HepG2 (cell line): ENCODE data around the gene TMEM86B. TPM values are rescaled to one million over a fixed set of nuclear protein-coding genes. Genes with fewer than 3 reads are reported as not detected.
A peak's percentile ranks its signal among the peaks of the same experiment; 100 is the strongest.

Source experiments
- ATAC-seq: fragments of 200-7000 bp; cut with Tn5 transposase; 3 replicates; pipeline ENCODE4 v1.9.1; 2020; ENCODE audit warnings: mild to moderate bottlenecking, moderate library complexity
- BruUV-seq: library from RNA; stranded (reverse); fragments of 400-500 nt; replicated peaks from 2 replicates; lab custom pipeline; 2021; lab: Mats Ljungman, UMichigan
- CTCF ChIA-PET: fragments of 300-600 bp; formaldehyde crosslinking; extraction: SDS; loops from one replicate; lab custom pipeline; 2021; ENCODE audit warnings: low total read pairs, inconsistent platforms, low intra/inter-chr PET ratio; lab: Yijun Ruan, JAX
- POLR2A ChIA-PET: fragments of 350-600 bp; sonication (Branson Sonifier 250); formaldehyde crosslinking; loops from one replicate; lab custom pipeline; 2020; ENCODE audit warnings: antibody characterized with exemption, inconsistent platforms; lab: Yijun Ruan, JAX
- DNase-seq: peaks from one replicate; pipeline ENCODE4 v3.0.0-alpha.2; 2015; ENCODE audit warnings: low spot score
- FAIRE-seq: peaks from 3 replicates; lab custom pipeline; 2011; peaks lifted over from hg19 to GRCh38; lab: Jason Lieb, UNC
- H2AFZ ChIP-seq: one replicate; pipeline ENCODE4 v1.6.1; 2011; ENCODE audit warnings: low read length, inconsistent platforms
- H3K27ac ChIP-seq: fragments of 300-600 bp; 3 replicates; pipeline ENCODE4 v1.8.0; 2011; ENCODE audit warnings: mixed run types, mild to moderate bottlenecking, mixed read lengths, low read length, inconsistent platforms; ENCODE audit not compliant: insufficient read depth; ENCODE audit errors: extremely low read length
- H3K27me3 ChIP-seq, 2 experiments: fragments of 200-600 bp in 1 of 2; 2 replicates in 1 of 2; 3 replicates in 1 of 2; pipeline versions ENCODE4 v1.6.0 to v1.8.0; 2011; ENCODE audit warnings: low read length in 2 of 2, mild to moderate bottlenecking in 2 of 2, moderate library complexity in 2 of 2, inconsistent platforms in 1 of 2; ENCODE audit not compliant: insufficient read depth in 2 of 2, control insufficient read depth in 1 of 2
- H3K36me3 ChIP-seq, 2 experiments: fragments of 200-600 bp in 1 of 2; replicated peaks in 1 of 2; 2 replicates in 1 of 2; 3 replicates in 1 of 2; pipeline versions ENCODE4 v1.5.1 to v1.8.0; 2011; ENCODE audit warnings: low read length in 2 of 2, inconsistent platforms in 1 of 2; ENCODE audit not compliant: insufficient read depth in 2 of 2, control insufficient read depth in 1 of 2
- H3K4me1 ChIP-seq: 2 replicates; pipeline ENCODE4 v1.5.1; 2012; ENCODE audit warnings: low read length, inconsistent platforms; ENCODE audit not compliant: insufficient read depth
- H3K4me2 ChIP-seq: 2 replicates; pipeline ENCODE4 v1.6.0; 2011; ENCODE audit warnings: low read depth, low read length, inconsistent platforms
- H3K4me3 ChIP-seq, 3 experiments: fragments of 200-600 bp in 1 of 3; sonication (generic), shearing (Covaris generic) in 1 of 3; replicated peaks in 1 of 3; 2 replicates each; pipeline ENCODE4 v1.5.1; 2011 to 2016; ENCODE audit warnings: low read length in 3 of 3, inconsistent platforms in 2 of 3, low read depth in 2 of 3, mild to moderate bottlenecking in 2 of 3, control low read depth in 1 of 3, mixed read lengths in 1 of 3; ENCODE audit not compliant: insufficient read depth in 1 of 3
- H3K79me2 ChIP-seq: one replicate; pipeline ENCODE4 v1.6.1; 2011; ENCODE audit warnings: low read length, inconsistent platforms; ENCODE audit not compliant: insufficient read depth
- H3K9ac ChIP-seq: 2 replicates; pipeline ENCODE4 v1.6.0; 2011; ENCODE audit warnings: mild to moderate bottlenecking, low read depth, low read length, inconsistent platforms; ENCODE audit not compliant: insufficient read depth
- H3K9me3 ChIP-seq: 2 replicates; pipeline ENCODE4 v1.5.1; 2012; ENCODE audit warnings: mild to moderate bottlenecking, low read length
- H4K20me1 ChIP-seq: 2 replicates; pipeline ENCODE4 v1.6.0; 2011; ENCODE audit warnings: inconsistent platforms, mild to moderate bottlenecking, low read length, moderate library complexity; ENCODE audit not compliant: insufficient read depth
- AGO2 ChIP-seq: fragments of 200-400 bp; formaldehyde crosslinking; optimal IDR thresholded peaks from 2 replicates; pipeline ENCODE3; 2017; ENCODE audit warnings: mild to moderate bottlenecking, low read depth, low read length, moderate library complexity
- AHDC1 ChIP-seq: sonication (generic); formaldehyde crosslinking; IDR thresholded peaks from 2 replicates; pipeline ENCODE4 v1.5.1; 2020; ENCODE audit warnings: mild to moderate bottlenecking, missing genetic modification reagents, borderline replicate concordance
- ATF5 ChIP-seq: sonication (generic); formaldehyde crosslinking; IDR thresholded peaks from 2 replicates; pipeline ENCODE4 v1.4.0; 2020; ENCODE audit warnings: mild to moderate bottlenecking, low read depth, missing genetic modification reagents
- FOXC1 ChIP-seq: sonication (generic); formaldehyde crosslinking; IDR thresholded peaks from 2 replicates; pipeline ENCODE4 v1.8.0; 2022; ENCODE audit warnings: mild to moderate bottlenecking, missing genetic modification reagents, borderline replicate concordance
- HNRNPUL1 ChIP-seq: fragments of 200-400 bp; formaldehyde crosslinking; IDR thresholded peaks from 2 replicates; pipeline ENCODE4 v1.6.1; 2017; ENCODE audit warnings: low read depth, mild to moderate bottlenecking, low read length, moderate library complexity
- IKZF1 ChIP-seq: fragments of 450-650 bp; IDR thresholded peaks from 2 replicates; pipeline ENCODE4 v1.7.1; 2016
- MED8 ChIP-seq: sonication (generic); formaldehyde crosslinking; IDR thresholded peaks from 2 replicates; pipeline ENCODE4 v1.8.1; 2023; ENCODE audit warnings: mild to moderate bottlenecking, missing genetic modification reagents; ENCODE audit not compliant: insufficient replicate concordance
- NR0B2 ChIP-seq: sonication (generic); formaldehyde crosslinking; IDR thresholded peaks from 2 replicates; pipeline ENCODE4 v1.4.0; 2020; ENCODE audit warnings: mild to moderate bottlenecking, missing genetic modification reagents
- SP4 ChIP-seq: sonication (generic); formaldehyde crosslinking; IDR thresholded peaks from 2 replicates; pipeline ENCODE4 v1.8.1; 2023; ENCODE audit warnings: mild to moderate bottlenecking, missing genetic modification reagents
- SRY ChIP-seq: sonication (generic); formaldehyde crosslinking; IDR thresholded peaks from 2 replicates; pipeline ENCODE4 v1.8.0; 2022; ENCODE audit warnings: mild to moderate bottlenecking, missing genetic modification reagents
- WIZ ChIP-seq: sonication (generic); formaldehyde crosslinking; IDR thresholded peaks from 2 replicates; pipeline ENCODE4 v1.5.1; 2020; ENCODE audit warnings: mild to moderate bottlenecking, missing genetic modification reagents
- ZBTB1 ChIP-seq: sonication (generic); formaldehyde crosslinking; IDR thresholded peaks from 2 replicates; pipeline ENCODE4 v1.4.0; 2020; ENCODE audit warnings: missing genetic modification reagents, borderline replicate concordance
- ZFP36 ChIP-seq: fragments of 150-350 bp; IDR thresholded peaks from 2 replicates; pipeline ENCODE4 v1.6.1; 2018; ENCODE audit warnings: borderline replicate concordance, low read length, low read depth; ENCODE audit not compliant: partially characterized antibody
- ZNF17 ChIP-seq: sonication (generic); formaldehyde crosslinking; IDR thresholded peaks from 2 replicates; pipeline ENCODE4 v1.5.0; 2020; ENCODE audit warnings: mild to moderate bottlenecking, missing genetic modification reagents
- ZNF644 ChIP-seq: IDR thresholded peaks from 2 replicates; pipeline ENCODE4 v1.6.1; 2016; ENCODE audit warnings: low read depth
- ZSCAN21 ChIP-seq: sonication (generic); formaldehyde crosslinking; IDR thresholded peaks from 2 replicates; pipeline ENCODE4 v1.8.0; 2022; ENCODE audit warnings: mild to moderate bottlenecking, missing genetic modification reagents, moderate library complexity, borderline replicate concordance
- WGBS: methylation state at CpG from one replicate; pipeline ENCODE4 v1.1.6; 2017; ENCODE audit warnings: low lambda C conversion rate; 5-methylcytosine and 5-hydroxymethylcytosine counted together
- in situ Hi-C: cut with HindIII; loops from 2 replicates; pipeline ENCODE4 v1.10.0; 2017; ENCODE audit warnings: low pct_unique_long_range_greater_than_20kb; ENCODE audit not compliant: extremely low pct_ligation_motif_present
- intact Hi-C: fragments of 100-400 bp; cut with micrococcal nuclease; formaldehyde crosslinking; loops from one replicate; pipeline ENCODE4 v1.10.0; 2022; ENCODE audit not compliant: unreplicated experiment
- polyA plus RNA-seq, 8 experiments: library from polyadenylated mRNA; depleted of rRNA in 3 of 8; stranded (reverse) in 7 of 8; unstranded in 1 of 8; fragments of >200 nt; fragmentation: Illumina TruSeq in 4 of 8; extraction: Trizol in 4 of 8; gene quantifications; 2 replicates each; pipeline versions ENCODE4 v1.2.1 to v1.2.3, GENCODE V29; 2011 to 2016; ENCODE audit warnings: low read depth in 4 of 8, missing spikeins in 1 of 8, mixed read lengths in 1 of 8; ENCODE audit not compliant: insufficient read depth in 1 of 8
- total RNA-seq, 5 experiments: library from RNA; depleted of rRNA; stranded (reverse); fragments of >200 nt; fragmentation: Illumina TruSeq; extraction: Trizol; gene quantifications; 2 replicates each; pipeline ENCODE4 v1.2.3, GENCODE V29; 2016; ENCODE audit warnings: low read depth in 1 of 5

The TMEM86B gene
- total and polyA plus RNA-seq, 2 of the 13 experiments (the other 11 are each of a cell fraction or from before 2014, with no cell fraction given): 7.7 to 9.6 TPM

GRCh38 chr19:55255618-55256423, 27.3 kb upstream of the TMEM86B start:
- Histone ChIP-seq H3K9ac (peak overlapping the region; percentile 97), H2AFZ (no peak overlapping the region), H3K27me3 (no peaks in the 10 kb centered on the region; a peak in 1 of 5 replicates), H3K27ac (peak overlapping the region; percentile 68), H3K4me2 (peak overlapping the region; percentile 99), H3K4me3 (peak overlapping the region; percentile 88 to 95 (median 94)), H3K4me1 (peaks cover 58% of the 10 kb centered on the region), H3K9me3 (no peaks in the 10 kb centered on the region), H3K36me3 (peaks cover 6 to 26% of the 10 kb centered on the region in 2 experiments; a peak in 4 of 5 replicates), H3K79me2 (peaks cover 72% of the 10 kb centered on the region), H4K20me1 (peaks cover 50% of the 10 kb centered on the region)
- no peak; the same call in 2 of the 3 replicates for ATAC-seq
- no peak for FAIRE-seq
- WGBS: 71% methylated on average over 16 of the region's 17 CpGs
- ChIA-PET CTCF (no interaction called here), POLR2A (interaction anchor here (0.9 to 6.2 kb wide), 18 partner anchors 24 to 399 kb away, joined by 3 to 95 read pairs (median 5); partner anchors contain the start of genes HSPBP1, KMT5C, PPP1R12C and PTPRH)
- BruUV-seq: no TSS peak
- in situ Hi-C loops (loop anchor here (5.0 kb wide), 1 partner anchor 34 kb away; no protein-coding TSS in a partner anchor), intact Hi-C loops (no loop called here)
- peak; percentile 47 for DNase-seq
- TF ChIP-seq ZBTB1 (CRISPR knock-in tag) (no peak), SRY (CRISPR knock-in tag) (no peak), ZSCAN21 (peak; percentile 27; the same call in 1 of the 2 replicates), AGO2 (no peak), WIZ (CRISPR knock-in tag) (0 out of 2 replicates have a peak, but pooled peaks have one; percentile 2), ZFP36 (no peak), NR0B2 (no peak), ATF5 (CRISPR knock-in tag) (no peak), MED8 (no peak), FOXC1 (no peak), HNRNPUL1 (no peak), AHDC1 (CRISPR knock-in tag) (no peak), ZNF644 (CRISPR knock-in tag) (0 out of 2 replicates have a peak, but pooled peaks have one; percentile 8), IKZF1 (no peak), SP4 (CRISPR knock-in tag) (no peak), ZNF17 (no peak)
